ENCODE results near the gene CNTNAP2.
"Not testable (repeated sequence)": the region's sequence is repeated elsewhere in the genome, so short reads cannot be mapped to it uniquely, and the experiment has no call there.

The CNTNAP2 gene

GRCh38 chr7:146185844-146186243 lies 69.2 kb downstream of the CNTNAP2 start:
- no peak overlapping the region for H3K4me3 Mint-ChIP-seq
- ATAC-seq (replicated peaks), result no peak
- no peaks in the 10 kb centered on the region for H3K27me3 Mint-ChIP-seq
- H3K4me1 Mint-ChIP-seq (ENCODE audit: low read depth in 2 of 2), result no peaks in the 10 kb centered on the region
- no peak overlapping the region for H3K27ac Mint-ChIP-seq
- H3K9me3 Mint-ChIP-seq, result peaks cover 7 to 8% of the 10 kb centered on the region in 2 donors
- H3K36me3 Mint-ChIP-seq (ENCODE audit: insufficient read depth), result no peaks in the 10 kb centered on the region
- DNase-seq, result no peak

- H3K27ac Mint-ChIP-seq; H3K27me3 Mint-ChIP-seq; DNase-seq; H3K36me3 Mint-ChIP-seq (ENCODE audit: insufficient read depth); H3K4me3 Mint-ChIP-seq; ATAC-seq (replicated peaks); H3K4me1 Mint-ChIP-seq (ENCODE audit: low read depth in 2 of 2): not testable (repeated sequence)
- H3K9me3 Mint-ChIP-seq, result peaks cover 7 to 26% of the 10 kb centered on the region in 2 donors
These were observed 74.8 kb downstream of the CNTNAP2 start for GRCh38 chr7:146191428-146191827.

GRCh38 chr7:146201945-146202344 lies 85.3 kb downstream of the CNTNAP2 start:
- no peak overlapping the region for H3K27ac Mint-ChIP-seq
- no peak for ATAC-seq (replicated peaks)
- H3K9me3 Mint-ChIP-seq, result peaks cover 0 to 1% of the 10 kb centered on the region in 2 donors
- no peak overlapping the region for H3K4me3 Mint-ChIP-seq
- H3K4me1 Mint-ChIP-seq (ENCODE audit: low read depth in 2 of 2), result no peaks in the 10 kb centered on the region
- no peaks in the 10 kb centered on the region for H3K36me3 Mint-ChIP-seq (ENCODE audit: insufficient read depth)
- no peak for DNase-seq
- H3K27me3 Mint-ChIP-seq, result no peaks in the 10 kb centered on the region

GRCh38 chr7:146206270-146206669 lies 89.7 kb downstream of the CNTNAP2 start:
- Mint-ChIP-seq H3K36me3 (ENCODE audit: insufficient read depth) (no peaks in the 10 kb centered on the region), H3K4me3 (no peak overlapping the region), H3K9me3 (no peaks in the 10 kb centered on the region), H3K4me1 (ENCODE audit: low read depth in 2 of 2) (no peaks in the 10 kb centered on the region), H3K27me3 (no peaks in the 10 kb centered on the region), H3K27ac (no peak overlapping the region)
- no peak for ATAC-seq (replicated peaks)
- no peak for DNase-seq

- H3K36me3 Mint-ChIP-seq (ENCODE audit: insufficient read depth), result no peaks in the 10 kb centered on the region
- no peak overlapping the region for H3K27ac Mint-ChIP-seq
- no peak for DNase-seq
- H3K9me3 Mint-ChIP-seq, result no peaks in the 10 kb centered on the region
- H3K4me3 Mint-ChIP-seq, result no peak overlapping the region
- no peak for ATAC-seq (replicated peaks)
- H3K4me1 Mint-ChIP-seq (ENCODE audit: low read depth in 2 of 2), result no peaks in the 10 kb centered on the region
- H3K27me3 Mint-ChIP-seq, result no peaks in the 10 kb centered on the region
These were observed 91.9 kb downstream of the CNTNAP2 start for GRCh38 chr7:146208492-146208891.

GRCh38 chr7:146214842-146215241 lies 98.2 kb downstream of the CNTNAP2 start:
- peaks cover 0 to 2% of the 10 kb centered on the region in 2 donors for H3K9me3 Mint-ChIP-seq
- DNase-seq, result no peak
- H3K27ac Mint-ChIP-seq, result no peak overlapping the region
- no peaks in the 10 kb centered on the region for H3K27me3 Mint-ChIP-seq
- no peaks in the 10 kb centered on the region for H3K4me1 Mint-ChIP-seq (ENCODE audit: low read depth in 2 of 2)
- no peaks in the 10 kb centered on the region for H3K36me3 Mint-ChIP-seq (ENCODE audit: insufficient read depth)
- no peak for ATAC-seq (replicated peaks)
- H3K4me3 Mint-ChIP-seq, result no peak overlapping the region

- no peaks in the 10 kb centered on the region for H3K27me3 Mint-ChIP-seq
- no peak overlapping the region for H3K27ac Mint-ChIP-seq
- H3K4me3 Mint-ChIP-seq, result no peak overlapping the region
- no peak for DNase-seq
- H3K4me1 Mint-ChIP-seq (ENCODE audit: low read depth in 2 of 2), result no peaks in the 10 kb centered on the region
- no peak for ATAC-seq (replicated peaks)
- no peaks in the 10 kb centered on the region for H3K36me3 Mint-ChIP-seq (ENCODE audit: insufficient read depth)
- peaks cover 1 to 2% of the 10 kb centered on the region in 2 donors for H3K9me3 Mint-ChIP-seq
These were observed 99.9 kb downstream of the CNTNAP2 start for GRCh38 chr7:146216396-146217041.

- Mint-ChIP-seq H3K27me3 (no peaks in the 10 kb centered on the region), H3K4me3 (no peak overlapping the region), H3K9me3 (peaks cover 6 to 18% of the 10 kb centered on the region in 2 donors), H3K27ac (no peak overlapping the region), H3K4me1 (ENCODE audit: low read depth in 2 of 2) (no peaks in the 10 kb centered on the region), H3K36me3 (ENCODE audit: insufficient read depth) (no peaks in the 10 kb centered on the region)
- DNase-seq (no peak), ATAC-seq (replicated peaks) (no peak)
These were observed 107.2 kb downstream of the CNTNAP2 start for GRCh38 chr7:146223851-146224250.

GRCh38 chr7:146232604-146233003 lies 116.0 kb downstream of the CNTNAP2 start:
- H3K9me3 Mint-ChIP-seq, result peaks cover 6 to 9% of the 10 kb centered on the region in 2 donors
- no peak overlapping the region for H3K4me3 Mint-ChIP-seq
- H3K27me3 Mint-ChIP-seq, result no peaks in the 10 kb centered on the region
- no peaks in the 10 kb centered on the region for H3K36me3 Mint-ChIP-seq (ENCODE audit: insufficient read depth)
- DNase-seq (no peak), ATAC-seq (replicated peaks) (no peak)
- H3K4me1 Mint-ChIP-seq (ENCODE audit: low read depth in 2 of 2), result no peaks in the 10 kb centered on the region
- no peak overlapping the region for H3K27ac Mint-ChIP-seq

- Mint-ChIP-seq H3K4me3 (no peak overlapping the region), H3K4me1 (ENCODE audit: low read depth in 2 of 2) (no peaks in the 10 kb centered on the region), H3K9me3 (peaks cover 9 to 17% of the 10 kb centered on the region in 2 donors), H3K27me3 (no peaks in the 10 kb centered on the region), H3K36me3 (ENCODE audit: insufficient read depth) (no peaks in the 10 kb centered on the region), H3K27ac (no peak overlapping the region)
- no peak for ATAC-seq (replicated peaks)
- no peak for DNase-seq
These were observed 118.6 kb downstream of the CNTNAP2 start for GRCh38 chr7:146235195-146235594.

GRCh38 chr7:146242661-146243060 lies 126.1 kb downstream of the CNTNAP2 start:
- Mint-ChIP-seq H3K27me3 (no peaks in the 10 kb centered on the region), H3K27ac (no peak overlapping the region), H3K9me3 (peaks cover 29 to 45% of the 10 kb centered on the region in 2 donors)

GRCh38 chr7:146247991-146248390 lies 131.4 kb downstream of the CNTNAP2 start:
- DNase-seq; H3K36me3 Mint-ChIP-seq (ENCODE audit: insufficient read depth); H3K4me3 Mint-ChIP-seq; H3K4me1 Mint-ChIP-seq (ENCODE audit: low read depth in 2 of 2); H3K27ac Mint-ChIP-seq; H3K27me3 Mint-ChIP-seq; ATAC-seq (replicated peaks): not testable (repeated sequence)
- peaks cover 30 to 51% of the 10 kb centered on the region in 2 donors for H3K9me3 Mint-ChIP-seq

More at GRCh38 chr7:146242661-146243060, 126.1 kb downstream of the CNTNAP2 start:
- no peaks in the 10 kb centered on the region for H3K36me3 Mint-ChIP-seq (ENCODE audit: insufficient read depth)
- H3K4me1 Mint-ChIP-seq (ENCODE audit: low read depth in 2 of 2), result no peaks in the 10 kb centered on the region
- H3K4me3 Mint-ChIP-seq, result no peak overlapping the region
- ATAC-seq (replicated peaks), result no peak
- no peak for DNase-seq

GRCh38 chr7:146248744-146249143 lies 132.1 kb downstream of the CNTNAP2 start:
- DNase-seq; H3K27ac Mint-ChIP-seq; ATAC-seq (replicated peaks); H3K4me3 Mint-ChIP-seq; H3K27me3 Mint-ChIP-seq; H3K4me1 Mint-ChIP-seq (ENCODE audit: low read depth in 2 of 2); H3K36me3 Mint-ChIP-seq (ENCODE audit: insufficient read depth): not testable (repeated sequence)
- H3K9me3 Mint-ChIP-seq, result peaks cover 33 to 55% of the 10 kb centered on the region in 2 donors

GRCh38 chr7:146249272-146249671 lies 132.7 kb downstream of the CNTNAP2 start:
- H3K4me1 Mint-ChIP-seq (ENCODE audit: low read depth in 2 of 2), result no peaks in the 10 kb centered on the region
- no peak overlapping the region for H3K4me3 Mint-ChIP-seq
- no peak overlapping the region for H3K27ac Mint-ChIP-seq
- ATAC-seq (replicated peaks), result no peak
- no peaks in the 10 kb centered on the region for H3K36me3 Mint-ChIP-seq (ENCODE audit: insufficient read depth)
- DNase-seq, result no peak
- no peaks in the 10 kb centered on the region for H3K27me3 Mint-ChIP-seq
- H3K9me3 Mint-ChIP-seq, result peaks cover 33 to 50% of the 10 kb centered on the region in 2 donors

Measured in effector memory CD8-positive, alpha-beta T cell (primary cell).